NCI-H2227 treated with DMSO at 0.1 percent for 48 hours (cell line): ENCODE measurements around the gene RGS10.

Experiments used
- DNase-seq: peaks from one replicate; lab custom pipeline; 2025; lab: John Stamatoyannopoulos, UW

The RGS10 gene

GRCh38 chr10:119496273-119496672 lies 46.2 kb downstream of the RGS10 start:
- DNase-seq, result no peak

GRCh38 chr10:119495545-119495944 lies 47.0 kb downstream of the RGS10 start:
- no peak for DNase-seq

- no peak for DNase-seq
Observed at GRCh38 chr10:119495021-119495505, 47.5 kb downstream of the RGS10 start.

- no peak for DNase-seq
Observed at GRCh38 chr10:119494236-119495020, 48.1 kb downstream of the RGS10 start.

- no peak for DNase-seq
Observed at GRCh38 chr10:119493155-119493554, 49.4 kb downstream of the RGS10 start.

GRCh38 chr10:119491966-119492757 lies 50.4 kb downstream of the RGS10 start:
- no peak for DNase-seq

- no peak for DNase-seq
Observed at GRCh38 chr10:119489991-119490326, 52.6 kb downstream of the RGS10 start.

GRCh38 chr10:119488675-119489074 lies 53.8 kb downstream of the RGS10 start:
- no peak for DNase-seq

GRCh38 chr10:119483839-119484238 lies 58.7 kb downstream of the RGS10 start:
- DNase-seq, result no peak

GRCh38 chr10:119483001-119483400 lies 59.5 kb downstream of the RGS10 start:
- DNase-seq, result no peak

GRCh38 chr10:119481781-119482426 lies 60.6 kb downstream of the RGS10 start:
- no peak for DNase-seq

- no peak for DNase-seq
Observed at GRCh38 chr10:119480667-119481066, 61.9 kb downstream of the RGS10 start.

GRCh38 chr10:119479532-119479931 lies 63.0 kb downstream of the RGS10 start:
- no peak for DNase-seq

GRCh38 chr10:119478811-119479341 lies 63.6 kb downstream of the RGS10 start:
- peak; percentile 4 for DNase-seq

- DNase-seq, result no peak
Observed at GRCh38 chr10:119478111-119478802, 64.3 kb downstream of the RGS10 start.

GRCh38 chr10:119477444-119477843 lies 65.1 kb downstream of the RGS10 start:
- no peak for DNase-seq

- DNase-seq, result no peak
Observed at GRCh38 chr10:119474606-119475005, 67.9 kb downstream of the RGS10 start.

GRCh38 chr10:119473771-119474170 lies 68.7 kb downstream of the RGS10 start:
- no peak for DNase-seq

GRCh38 chr10:119470920-119471702 lies 71.4 kb downstream of the RGS10 start:
- DNase-seq, result no peak

- no peak for DNase-seq
Observed at GRCh38 chr10:119469846-119470245, 72.7 kb downstream of the RGS10 start.

GRCh38 chr10:119469325-119469707 lies 73.2 kb downstream of the RGS10 start:
- no peak for DNase-seq
